ENCODE measurements around the gene KRTAP10-8. TPM values are rescaled to one million over a fixed set of nuclear protein-coding genes. Genes with fewer than 3 reads are reported as not detected.

KRTAP10-8 gene
- not detected for polyA plus RNA-seq (2013, experiment 1 of 2)
- not detected for polyA plus RNA-seq (2013, experiment 2 of 2)

- no peak within 1 kb of the TSS for H2BK15ac ChIP-seq (replicated peaks; ENCODE audit: low read depth)
- H3K4me3 ChIP-seq (ENCODE audit: low read length) = no peak within 1 kb of the TSS
- H3K4me1 ChIP-seq (ENCODE audit: control insufficient read depth, low read depth, low read length) = no peaks in the 10 kb centered on the region
- DNase-seq = no peak
- no peaks in the 10 kb centered on the region for H3K79me2 ChIP-seq (ENCODE audit: control insufficient read depth, insufficient read depth, low read length)
- H2AK5ac ChIP-seq (ENCODE audit: low read length) = no peak within 1 kb of the TSS
- no peak within 1 kb of the TSS for H3K4me2 ChIP-seq (ENCODE audit: low read length)
- no peak within 1 kb of the TSS for H3K9ac ChIP-seq (ENCODE audit: low read length)
- no peak within 1 kb of the TSS for H3K23ac ChIP-seq (ENCODE audit: low read length)
- H2BK120ac ChIP-seq (ENCODE audit: low read depth, low read length) = no peak within 1 kb of the TSS
- WGBS (ENCODE audit: extremely low coverage, insufficient coverage, low lambda C conversion rate) = no CpG with 5 or more reads among the region's 8 CpGs
- H3K27me3 ChIP-seq (ENCODE audit: insufficient read depth, low read length, poor library complexity) = no peaks in the 10 kb centered on the region
- no peak within 1 kb of the TSS for H2BK5ac ChIP-seq (ENCODE audit: low read length)
- no peak within 1 kb of the TSS for H3K56ac ChIP-seq (ENCODE audit: low read length)
- H4K8ac ChIP-seq (ENCODE audit: low read depth, low read length) = no peak within 1 kb of the TSS
- no peaks in the 10 kb centered on the region for H3K79me1 ChIP-seq (ENCODE audit: low read length)
- H3K4ac ChIP-seq (ENCODE audit: low read depth, low read length) = no peak within 1 kb of the TSS
- H3K18ac ChIP-seq (ENCODE audit: low read length) = no peak within 1 kb of the TSS
- no peak within 1 kb of the TSS for H3K27ac ChIP-seq (ENCODE audit: low read depth, low read length)
- no peaks in the 10 kb centered on the region for H3K36me3 ChIP-seq (ENCODE audit: control insufficient read depth, insufficient read depth, low read length)
- H4K5ac ChIP-seq (ENCODE audit: low read length) = no peak within 1 kb of the TSS
Measured at GRCh38 chr21:44612029-44612486, at the start of gene KRTAP10-8. Gene KRTAP10-8 (plus strand): TSS chr21:44612079. CDS start chr21:44612101, 22 bp downstream.

GRCh38 chr21:44564099-44564498, 47.8 kb upstream of the KRTAP10-8 start:
- Histone ChIP-seq H3K4ac (ENCODE audit: low read depth, low read length) (no peak overlapping the region), H3K4me3 (ENCODE audit: low read length) (no peak overlapping the region), H4K5ac (ENCODE audit: low read length) (no peak overlapping the region), H3K36me3 (ENCODE audit: control insufficient read depth, insufficient read depth, low read length) (no peaks in the 10 kb centered on the region), H3K27me3 (ENCODE audit: insufficient read depth, low read length, poor library complexity) (no peaks in the 10 kb centered on the region), H3K27ac (ENCODE audit: low read depth, low read length) (no peak overlapping the region), H3K23ac (ENCODE audit: low read length) (no peak overlapping the region), H4K8ac (ENCODE audit: low read depth, low read length) (no peak overlapping the region), H2AK5ac (ENCODE audit: low read length) (no peak overlapping the region), H2BK5ac (ENCODE audit: low read length) (no peak overlapping the region), H3K9ac (ENCODE audit: low read length) (no peak overlapping the region), H3K4me1 (ENCODE audit: control insufficient read depth, low read depth, low read length) (no peaks in the 10 kb centered on the region), H3K79me1 (ENCODE audit: low read length) (no peaks in the 10 kb centered on the region), H2BK15ac (replicated peaks; ENCODE audit: low read depth) (no peak overlapping the region), H3K4me2 (ENCODE audit: low read length) (no peak overlapping the region), H3K18ac (ENCODE audit: low read length) (no peak overlapping the region), H2BK120ac (ENCODE audit: low read depth, low read length) (no peak overlapping the region), H3K79me2 (ENCODE audit: control insufficient read depth, insufficient read depth, low read length) (no peaks in the 10 kb centered on the region), H3K56ac (ENCODE audit: low read length) (no peak overlapping the region)
- DNase-seq = no peak
- WGBS (ENCODE audit: extremely low coverage, insufficient coverage, low lambda C conversion rate) = no CpG with 5 or more reads among the region's 1 CpG

- DNase-seq = no peak
- Histone ChIP-seq H3K36me3 (ENCODE audit: control insufficient read depth, insufficient read depth, low read length) (no peaks in the 10 kb centered on the region), H3K4ac (ENCODE audit: low read depth, low read length) (no peak overlapping the region), H3K18ac (ENCODE audit: low read length) (no peak overlapping the region), H4K8ac (ENCODE audit: low read depth, low read length) (no peak overlapping the region), H3K56ac (ENCODE audit: low read length) (no peak overlapping the region), H3K79me1 (ENCODE audit: low read length) (no peaks in the 10 kb centered on the region), H3K79me2 (ENCODE audit: control insufficient read depth, insufficient read depth, low read length) (no peaks in the 10 kb centered on the region), H3K4me2 (ENCODE audit: low read length) (no peak overlapping the region), H3K23ac (ENCODE audit: low read length) (no peak overlapping the region), H3K27ac (ENCODE audit: low read depth, low read length) (no peak overlapping the region), H3K4me1 (ENCODE audit: control insufficient read depth, low read depth, low read length) (no peaks in the 10 kb centered on the region), H3K9ac (ENCODE audit: low read length) (no peak overlapping the region), H4K5ac (ENCODE audit: low read length) (no peak overlapping the region), H2BK120ac (ENCODE audit: low read depth, low read length) (no peak overlapping the region), H3K27me3 (ENCODE audit: insufficient read depth, low read length, poor library complexity) (no peaks in the 10 kb centered on the region), H2BK15ac (replicated peaks; ENCODE audit: low read depth) (no peak overlapping the region), H3K4me3 (ENCODE audit: low read length) (no peak overlapping the region), H2AK5ac (ENCODE audit: low read length) (no peak overlapping the region), H2BK5ac (ENCODE audit: low read length) (no peak overlapping the region)
- whole genome bisulfite sequencing (ENCODE audit: extremely low coverage, insufficient coverage, low lambda C conversion rate) = no CpG with 5 or more reads among the region's 1 CpG
Measured at GRCh38 chr21:44564886-44565598, 46.8 kb upstream of the KRTAP10-8 start.

- Histone ChIP-seq H3K56ac (ENCODE audit: low read length) (no peak overlapping the region), H3K79me1 (ENCODE audit: low read length) (no peaks in the 10 kb centered on the region), H4K8ac (ENCODE audit: low read depth, low read length) (no peak overlapping the region), H2BK5ac (ENCODE audit: low read length) (no peak overlapping the region), H3K4me2 (ENCODE audit: low read length) (no peak overlapping the region), H3K9ac (ENCODE audit: low read length) (no peak overlapping the region), H3K27me3 (ENCODE audit: insufficient read depth, low read length, poor library complexity) (no peaks in the 10 kb centered on the region), H2BK15ac (replicated peaks; ENCODE audit: low read depth) (no peak overlapping the region), H3K27ac (ENCODE audit: low read depth, low read length) (no peak overlapping the region), H3K79me2 (ENCODE audit: control insufficient read depth, insufficient read depth, low read length) (no peaks in the 10 kb centered on the region), H2AK5ac (ENCODE audit: low read length) (no peak overlapping the region), H3K4me3 (ENCODE audit: low read length) (no peak overlapping the region), H3K18ac (ENCODE audit: low read length) (no peak overlapping the region), H3K4me1 (ENCODE audit: control insufficient read depth, low read depth, low read length) (no peaks in the 10 kb centered on the region), H2BK120ac (ENCODE audit: low read depth, low read length) (no peak overlapping the region), H3K36me3 (ENCODE audit: control insufficient read depth, insufficient read depth, low read length) (no peaks in the 10 kb centered on the region), H3K23ac (ENCODE audit: low read length) (no peak overlapping the region), H4K5ac (ENCODE audit: low read length) (no peak overlapping the region), H3K4ac (ENCODE audit: low read depth, low read length) (no peak overlapping the region)
- no peak for DNase-seq
- WGBS (ENCODE audit: extremely low coverage, insufficient coverage, low lambda C conversion rate) = no CpG with 5 or more reads among the region's 1 CpG
Measured at GRCh38 chr21:44566403-44566802, 45.5 kb upstream of the KRTAP10-8 start.

- Histone ChIP-seq H2BK5ac (ENCODE audit: low read length) (no peak overlapping the region), H3K79me1 (ENCODE audit: low read length) (no peaks in the 10 kb centered on the region), H3K18ac (ENCODE audit: low read length) (no peak overlapping the region), H3K23ac (ENCODE audit: low read length) (no peak overlapping the region), H3K4me2 (ENCODE audit: low read length) (no peak overlapping the region), H3K27ac (ENCODE audit: low read depth, low read length) (no peak overlapping the region), H3K9ac (ENCODE audit: low read length) (no peak overlapping the region), H3K4me1 (ENCODE audit: control insufficient read depth, low read depth, low read length) (no peaks in the 10 kb centered on the region), H4K8ac (ENCODE audit: low read depth, low read length) (no peak overlapping the region), H3K4ac (ENCODE audit: low read depth, low read length) (no peak overlapping the region), H3K56ac (ENCODE audit: low read length) (no peak overlapping the region), H3K4me3 (ENCODE audit: low read length) (no peak overlapping the region), H3K79me2 (ENCODE audit: control insufficient read depth, insufficient read depth, low read length) (no peaks in the 10 kb centered on the region), H2AK5ac (ENCODE audit: low read length) (no peak overlapping the region), H2BK120ac (ENCODE audit: low read depth, low read length) (no peak overlapping the region), H4K5ac (ENCODE audit: low read length) (no peak overlapping the region), H2BK15ac (replicated peaks; ENCODE audit: low read depth) (no peak overlapping the region), H3K27me3 (ENCODE audit: insufficient read depth, low read length, poor library complexity) (no peaks in the 10 kb centered on the region), H3K36me3 (ENCODE audit: control insufficient read depth, insufficient read depth, low read length) (no peaks in the 10 kb centered on the region)
- no peak for DNase-seq
- WGBS (ENCODE audit: extremely low coverage, insufficient coverage, low lambda C conversion rate) = no CpG with 5 or more reads among the region's 18 CpGs
Measured at GRCh38 chr21:44567481-44568171, 44.3 kb upstream of the KRTAP10-8 start.

Measured in mesendoderm (in vitro differentiated cells).